PC-9 (cell line): ENCODE measurements around the gene SPATS1. TPM values are rescaled to one million over a fixed set of nuclear protein-coding genes. Genes with fewer than 3 reads are reported as not detected.
"Not testable (repeated sequence)": the region's sequence is repeated elsewhere in the genome, so short reads cannot be mapped to it uniquely, and the experiment has no call there.

ENCODE experiments used
- BruUV-seq: library from RNA; stranded (reverse); fragments of 400-500 nt; replicated peaks from 2 replicates; lab custom pipeline; 2021; lab: Mats Ljungman, UMichigan
- CTCF ChIA-PET: fragments of 300-600 bp; sonication (Branson Sonifier 250); formaldehyde crosslinking; loops from one replicate; lab custom pipeline; 2022; ENCODE audit warnings: antibody characterized with exemption; lab: Charles Lee
- POLR2A ChIA-PET: fragments of 300-600 bp; sonication (Branson Sonifier 250); formaldehyde crosslinking; loops from one replicate; lab custom pipeline; 2022; ENCODE audit warnings: antibody characterized with exemption; ENCODE audit not compliant: unreplicated experiment; lab: Charles Lee
- DNase-seq, 2 experiments: peaks; one replicate each; pipeline versions ENCODE4 v3.0.0 to v3.0.0-alpha.2; 2015 to 2022; ENCODE audit warnings: mixed read lengths in 1 of 2
- H2AFZ ChIP-seq: fragments of 200-600 bp; sonication (generic); 2 replicates; pipeline ENCODE4 v1.8.1; 2017; ENCODE audit warnings: antibody characterized with exemption
- H3F3A ChIP-seq: fragments of 200-600 bp; sonication (generic); 2 replicates; pipeline ENCODE4 v1.8.1; 2017; ENCODE audit warnings: antibody characterized with exemption, mild to moderate bottlenecking, low read depth; ENCODE audit not compliant: insufficient read depth
- H3K27ac ChIP-seq: fragments of 200-600 bp; sonication (generic); 2 replicates; pipeline ENCODE4 v1.6.1; 2016; ENCODE audit warnings: mixed run types
- H3K27me3 ChIP-seq: fragments of 200-600 bp; sonication (generic); 2 replicates; pipeline ENCODE4 v1.6.1; 2016; ENCODE audit warnings: low read depth, mixed run types; ENCODE audit not compliant: insufficient read depth
- H3K36me3 ChIP-seq: fragments of 200-600 bp; sonication (generic); 2 replicates; pipeline ENCODE4 v1.6.1; 2016; ENCODE audit warnings: low read depth, mixed run types
- H3K4me1 ChIP-seq: fragments of 200-600 bp; sonication (generic); replicated peaks from 2 replicates; pipeline ENCODE4 v1.6.1; 2016; ENCODE audit warnings: mixed run types; ENCODE audit not compliant: insufficient read depth
- H3K4me2 ChIP-seq: fragments of 200-600 bp; sonication (generic); 2 replicates; pipeline ENCODE4 v1.6.1; 2017; ENCODE audit warnings: mixed run types
- H3K4me3 ChIP-seq: fragments of 200-600 bp; sonication (generic); 2 replicates; pipeline ENCODE4 v1.6.1; 2016; ENCODE audit warnings: mixed run types
- H3K79me2 ChIP-seq: fragments of 200-600 bp; sonication (generic); 2 replicates; pipeline ENCODE4 v1.6.1; 2017; ENCODE audit warnings: low read depth, mixed run types
- H3K9me2 ChIP-seq: fragments of 200-600 bp; sonication (generic); 2 replicates; pipeline ENCODE4 v1.8.1; 2017; ENCODE audit warnings: mild to moderate bottlenecking; ENCODE audit not compliant: insufficient read depth
- H3K9me3 ChIP-seq: fragments of 200-600 bp; sonication (generic); 2 replicates; pipeline ENCODE4 v1.8.1; 2016; ENCODE audit warnings: low read depth; ENCODE audit not compliant: insufficient read depth
- H4K20me1 ChIP-seq: fragments of 200-600 bp; sonication (generic); 2 replicates; pipeline ENCODE4 v1.8.1; 2017; ENCODE audit not compliant: insufficient read depth
- EZH2 ChIP-seq: fragments of 200-600 bp; sonication (generic); IDR thresholded peaks from 2 replicates; pipeline ENCODE4 v1.8.0; 2017; ENCODE audit warnings: antibody characterized with exemption, low read depth
- intact Hi-C: fragments of 100-400 bp; cut with micrococcal nuclease; formaldehyde crosslinking; loops from one replicate; pipeline ENCODE4 v1.10.0; 2022; ENCODE audit not compliant: unreplicated experiment
- total RNA-seq: library from RNA; stranded (reverse); gene quantifications from 2 replicates; pipeline ENCODE4 v1.2.3, GENCODE V29; 2021
- TF ChIP-seq, protein P1 (sequence below): fragments of 200-600 bp; sonication (generic); conservative IDR thresholded peaks from 2 replicates; pipeline ENCODE4 v1.6.1; 2017; ENCODE audit warnings: mixed run types, antibody characterized with exemption, mild to moderate bottlenecking, moderate library complexity

Gene SPATS1
- total RNA-seq, 1 experiment from 2014 or later = not detected

GRCh38 chr6:44342052-44342451, 398 bp upstream of the SPATS1 start:
- CTCF ChIA-PET = no interaction called here
- BruUV-seq = no TSS peak
- POLR2A ChIA-PET = no interaction called here
- Histone ChIP-seq H3F3A (peaks cover 13% of the 10 kb centered on the region; the same call in 1 of the 2 replicates), H3K4me1 (peaks cover 7% of the 10 kb centered on the region; the same call in 1 of the 2 replicates), H3K27me3 (peaks cover 48% of the 10 kb centered on the region), H3K4me3 (no peak overlapping the region), H3K9me2 (no peaks in the 10 kb centered on the region), H4K20me1 (no peaks in the 10 kb centered on the region), H3K9me3 (no peaks in the 10 kb centered on the region), H3K4me2 (no peak overlapping the region), H3K79me2 (no peaks in the 10 kb centered on the region), H3K27ac (no peak overlapping the region), H3K36me3 (no peaks in the 10 kb centered on the region), H2AFZ (no peak overlapping the region)
- no peak for TF ChIP-seq EZH2
- TF ChIP-seq, protein P1, sequence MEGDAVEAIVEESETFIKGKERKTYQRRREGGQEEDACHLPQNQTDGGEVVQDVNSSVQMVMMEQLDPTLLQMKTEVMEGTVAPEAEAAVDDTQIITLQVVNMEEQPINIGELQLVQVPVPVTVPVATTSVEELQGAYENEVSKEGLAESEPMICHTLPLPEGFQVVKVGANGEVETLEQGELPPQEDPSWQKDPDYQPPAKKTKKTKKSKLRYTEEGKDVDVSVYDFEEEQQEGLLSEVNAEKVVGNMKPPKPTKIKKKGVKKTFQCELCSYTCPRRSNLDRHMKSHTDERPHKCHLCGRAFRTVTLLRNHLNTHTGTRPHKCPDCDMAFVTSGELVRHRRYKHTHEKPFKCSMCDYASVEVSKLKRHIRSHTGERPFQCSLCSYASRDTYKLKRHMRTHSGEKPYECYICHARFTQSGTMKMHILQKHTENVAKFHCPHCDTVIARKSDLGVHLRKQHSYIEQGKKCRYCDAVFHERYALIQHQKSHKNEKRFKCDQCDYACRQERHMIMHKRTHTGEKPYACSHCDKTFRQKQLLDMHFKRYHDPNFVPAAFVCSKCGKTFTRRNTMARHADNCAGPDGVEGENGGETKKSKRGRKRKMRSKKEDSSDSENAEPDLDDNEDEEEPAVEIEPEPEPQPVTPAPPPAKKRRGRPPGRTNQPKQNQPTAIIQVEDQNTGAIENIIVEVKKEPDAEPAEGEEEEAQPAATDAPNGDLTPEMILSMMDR = no peak
- DNase-seq = no peak
- intact Hi-C loops = no loop called here

DNA sequence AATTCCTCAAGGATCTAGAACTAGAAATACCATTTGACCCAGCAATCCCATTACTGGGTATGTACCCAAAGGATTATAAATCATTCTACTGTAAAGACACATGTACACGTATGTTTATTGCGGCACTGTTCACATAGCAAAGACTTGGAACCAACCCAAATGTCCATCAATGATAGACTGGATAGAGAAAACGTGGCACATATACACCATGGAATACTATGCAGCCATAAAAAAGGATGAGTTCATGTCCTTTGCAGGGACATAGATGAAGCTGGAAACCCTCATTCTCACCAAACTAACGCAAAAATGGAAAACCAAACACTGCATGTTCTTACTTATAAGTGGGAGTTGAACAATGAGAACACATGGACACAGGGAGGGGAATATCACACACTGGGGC, 4.4 kb downstream of the SPATS1 start:
- H3F3A ChIP-seq, H3K27ac ChIP-seq, H3K9me3 ChIP-seq, POLR2A ChIA-PET, H4K20me1 ChIP-seq, H3K4me3 ChIP-seq, H3K4me2 ChIP-seq, H2AFZ ChIP-seq, intact Hi-C loops, DNase-seq, BruUV-seq, H3K36me3 ChIP-seq, H3K79me2 ChIP-seq, H3K4me1 ChIP-seq, H3K9me2 ChIP-seq, CTCF ChIA-PET: not testable (repeated sequence)
- H3K27me3 ChIP-seq = peaks cover 48% of the 10 kb centered on the region

DNA sequence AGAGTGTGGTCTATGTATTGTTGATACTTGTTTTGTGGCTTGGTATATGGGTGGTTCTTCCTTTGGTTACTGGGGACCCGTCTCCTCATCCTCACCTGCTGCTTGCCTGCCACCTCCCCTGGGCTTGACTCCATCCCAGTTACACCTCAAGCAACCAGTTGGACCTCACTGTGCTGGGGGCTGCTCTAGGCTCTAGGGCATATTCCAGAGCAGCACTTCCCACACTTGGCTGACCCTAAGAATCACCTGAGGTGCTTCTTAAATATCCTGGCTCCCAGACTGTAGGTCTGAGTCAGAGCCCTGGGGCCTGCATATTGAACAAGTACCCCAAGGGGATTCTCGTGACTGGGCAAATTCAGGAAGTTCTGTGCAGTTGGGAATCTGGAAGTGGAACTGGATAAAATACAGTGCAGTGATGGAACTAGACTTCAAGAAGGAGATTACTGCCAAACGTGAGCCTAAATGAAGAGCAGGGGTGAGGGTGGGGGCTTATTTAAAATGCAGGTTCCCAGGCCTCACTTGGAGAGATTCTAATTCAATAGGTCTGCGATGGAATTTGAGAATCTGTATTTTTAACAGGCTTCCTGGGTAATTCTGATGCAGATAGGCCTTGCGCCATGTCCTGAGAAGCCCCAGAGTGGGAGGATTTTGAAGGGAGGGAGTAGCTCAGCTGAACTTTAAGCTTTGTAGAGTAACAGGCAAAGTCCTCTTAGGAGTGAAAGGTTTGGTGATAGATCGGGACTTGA, 7.6 kb downstream of the SPATS1 start:
- H3K79me2 ChIP-seq = no peaks in the 10 kb centered on the region
- H3K4me3 ChIP-seq = no peak overlapping the region
- H3K9me2 ChIP-seq = no peaks in the 10 kb centered on the region
- ChIA-PET CTCF (no interaction called here), POLR2A (no interaction called here)
- no peak overlapping the region for H2AFZ ChIP-seq
- intact Hi-C loops = no loop called here
- H3K4me1 ChIP-seq = no peaks in the 10 kb centered on the region
- no peaks in the 10 kb centered on the region for H4K20me1 ChIP-seq
- no TSS peak for BruUV-seq
- H3F3A ChIP-seq = no peaks in the 10 kb centered on the region
- DNase-seq = no peak
- no peak for TF ChIP-seq EZH2
- TF ChIP-seq, protein P1 = no peak
- no peak overlapping the region for H3K27ac ChIP-seq
- H3K9me3 ChIP-seq = no peaks in the 10 kb centered on the region
- H3K27me3 ChIP-seq = peaks cover 18% of the 10 kb centered on the region; the same call in 1 of the 2 replicates
- no peak overlapping the region for H3K4me2 ChIP-seq
- H3K36me3 ChIP-seq = no peaks in the 10 kb centered on the region

- H2AFZ ChIP-seq, POLR2A ChIA-PET, H3K9me2 ChIP-seq, H3K4me2 ChIP-seq, H3K9me3 ChIP-seq, BruUV-seq, H3K4me3 ChIP-seq, CTCF ChIA-PET, H3K27ac ChIP-seq, H4K20me1 ChIP-seq, intact Hi-C loops, H3K36me3 ChIP-seq, DNase-seq, H3K4me1 ChIP-seq, H3K79me2 ChIP-seq, H3F3A ChIP-seq: not testable (repeated sequence)
- H3K27me3 ChIP-seq = peaks cover 15% of the 10 kb centered on the region; the same call in 1 of the 2 replicates
Measured at GRCh38 chr6:44350650-44350994, 8.2 kb downstream of the SPATS1 start.
